T-helper 2 cell (primary cell): ENCODE measurements around the gene FAM50B.
A peak's percentile ranks its signal among the peaks of the same experiment; 100 is the strongest.

ENCODE experiments used
- DNase-seq, 5 experiments: peaks; one replicate each; pipeline versions ENCODE4 v3.0.0 to v3.0.0-alpha.2; 2012 to 2022
- total RNA-seq, 2 donors: gene quantifications; one replicate each; lab custom pipeline; 2026; lab: John Stamatoyannopoulos, UW

The FAM50B gene, protein sequence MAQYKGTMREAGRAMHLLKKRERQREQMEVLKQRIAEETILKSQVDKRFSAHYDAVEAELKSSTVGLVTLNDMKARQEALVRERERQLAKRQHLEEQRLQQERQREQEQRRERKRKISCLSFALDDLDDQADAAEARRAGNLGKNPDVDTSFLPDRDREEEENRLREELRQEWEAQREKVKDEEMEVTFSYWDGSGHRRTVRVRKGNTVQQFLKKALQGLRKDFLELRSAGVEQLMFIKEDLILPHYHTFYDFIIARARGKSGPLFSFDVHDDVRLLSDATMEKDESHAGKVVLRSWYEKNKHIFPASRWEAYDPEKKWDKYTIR
- 2.2 to 4.6 reads per million in 2 donors for total RNA-seq

DNA sequence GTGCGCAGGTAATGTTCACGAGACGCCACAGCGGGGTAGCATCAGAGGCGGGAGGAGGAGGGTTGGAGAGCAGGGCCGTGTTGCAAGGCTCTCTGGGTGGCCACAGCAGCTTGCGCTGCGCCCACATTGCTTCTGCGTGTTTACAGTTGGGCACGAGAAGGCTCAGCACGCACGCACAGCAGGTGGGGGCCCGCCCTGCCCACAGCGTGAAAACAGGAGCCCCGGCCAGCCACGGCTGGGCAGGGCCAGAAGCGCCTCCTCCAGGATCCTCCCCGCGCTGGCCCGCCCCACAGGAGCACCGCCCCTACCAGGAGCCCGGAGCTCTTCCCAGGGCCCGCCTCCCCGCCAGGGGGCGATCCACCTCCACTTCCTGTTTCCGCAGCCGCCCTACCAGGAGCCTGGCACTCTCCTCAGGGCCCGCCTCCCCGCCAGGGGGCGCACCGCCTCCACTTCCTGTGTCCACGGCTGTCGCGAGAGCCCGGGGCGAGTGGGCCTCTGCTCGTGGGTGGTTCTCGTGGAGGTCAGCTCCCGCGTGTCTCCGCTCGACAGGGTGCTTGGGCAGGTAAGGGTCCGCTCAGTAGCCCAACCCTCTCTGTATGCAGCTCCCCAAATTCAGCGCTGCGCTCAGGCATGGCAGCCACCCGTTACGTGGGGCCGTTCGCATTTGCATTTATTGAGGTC lies at the start of gene FAM50B:
Gene FAM50B (plus strand): TSS at position 449 of the 681 bp plus-strand sequence. CDS start 439 bp downstream, outside the sequence.
- peak; percentile 86 to 91 (median 88) for DNase-seq

DNA sequence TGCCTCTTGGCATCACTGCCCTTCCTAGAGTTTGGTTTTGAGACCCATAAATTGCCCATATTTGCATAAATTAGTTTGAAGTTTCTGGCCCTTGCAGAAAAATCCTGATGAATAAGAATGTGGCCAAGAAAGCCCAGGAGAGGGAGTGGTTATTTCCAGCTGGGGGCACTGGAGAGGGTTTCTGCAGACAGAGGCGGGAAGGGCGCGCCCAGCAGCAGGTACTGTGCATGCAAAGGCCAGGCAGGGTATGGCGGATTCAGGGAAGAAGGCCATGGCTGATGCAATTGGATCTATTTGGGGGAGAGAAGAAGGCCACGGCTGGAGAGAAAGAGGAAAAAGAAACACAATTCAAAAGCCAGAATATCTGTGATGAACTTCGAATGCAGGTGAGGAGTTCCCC lies 49.5 kb upstream of the FAM50B start:
- DNase-seq, result no peak

DNA sequence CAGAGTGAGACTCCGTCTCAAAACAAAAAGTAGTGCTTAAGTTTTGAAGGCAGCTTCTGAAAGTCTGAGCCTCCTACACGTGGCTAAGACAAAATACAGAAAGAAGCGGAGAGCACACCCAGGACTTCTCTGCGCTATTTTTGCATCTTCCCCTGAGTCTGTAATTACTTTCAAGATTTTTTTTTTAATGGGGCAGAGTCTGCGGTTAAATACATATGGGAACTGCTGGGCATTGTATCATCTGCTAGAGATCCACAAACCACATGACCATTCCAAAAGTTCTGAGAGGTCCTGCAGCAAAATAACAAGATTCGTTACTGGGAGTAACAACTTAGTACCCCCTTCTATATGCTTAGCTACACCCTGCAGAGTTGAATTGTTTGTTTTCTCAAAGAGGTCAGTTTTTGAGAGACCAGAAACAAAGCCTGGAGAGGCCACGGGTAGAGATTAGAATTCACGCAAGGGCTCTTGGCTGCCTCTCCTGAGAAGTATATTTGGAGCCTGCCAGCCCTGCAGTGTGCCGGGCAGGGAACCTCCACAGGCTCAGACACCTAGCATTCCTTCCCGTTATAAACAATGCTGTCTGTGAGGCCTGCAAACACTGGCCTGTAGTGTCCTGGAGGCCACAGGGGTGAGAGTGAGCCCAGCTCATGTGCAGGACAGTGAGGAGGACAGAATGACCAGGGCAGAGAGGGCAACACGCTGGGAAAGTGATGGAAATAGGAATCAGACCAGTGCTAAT lies 48.2 kb upstream of the FAM50B start:
- DNase-seq, result no peak

DNA sequence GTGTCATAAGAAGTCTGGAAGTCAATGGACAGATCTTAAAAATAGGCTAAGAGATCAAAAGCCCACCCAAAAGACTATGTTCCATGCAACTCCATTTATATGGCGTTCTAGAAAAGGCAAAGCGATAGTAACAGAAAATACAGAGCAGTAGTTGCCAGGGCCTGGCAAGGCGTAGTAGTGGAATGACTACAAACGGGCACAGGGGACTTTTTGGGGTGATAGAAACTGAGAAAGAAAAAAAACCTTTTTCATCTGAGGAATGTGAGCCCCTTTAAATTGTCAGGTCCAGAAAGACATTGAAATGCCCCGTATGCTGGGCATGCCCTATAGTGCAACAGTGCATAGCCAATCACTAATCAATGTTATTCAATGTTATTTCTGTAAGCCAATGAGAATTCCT lies 47.2 kb upstream of the FAM50B start:
- DNase-seq, result peak in 1 of 5 experiments; percentile 67

DNA sequence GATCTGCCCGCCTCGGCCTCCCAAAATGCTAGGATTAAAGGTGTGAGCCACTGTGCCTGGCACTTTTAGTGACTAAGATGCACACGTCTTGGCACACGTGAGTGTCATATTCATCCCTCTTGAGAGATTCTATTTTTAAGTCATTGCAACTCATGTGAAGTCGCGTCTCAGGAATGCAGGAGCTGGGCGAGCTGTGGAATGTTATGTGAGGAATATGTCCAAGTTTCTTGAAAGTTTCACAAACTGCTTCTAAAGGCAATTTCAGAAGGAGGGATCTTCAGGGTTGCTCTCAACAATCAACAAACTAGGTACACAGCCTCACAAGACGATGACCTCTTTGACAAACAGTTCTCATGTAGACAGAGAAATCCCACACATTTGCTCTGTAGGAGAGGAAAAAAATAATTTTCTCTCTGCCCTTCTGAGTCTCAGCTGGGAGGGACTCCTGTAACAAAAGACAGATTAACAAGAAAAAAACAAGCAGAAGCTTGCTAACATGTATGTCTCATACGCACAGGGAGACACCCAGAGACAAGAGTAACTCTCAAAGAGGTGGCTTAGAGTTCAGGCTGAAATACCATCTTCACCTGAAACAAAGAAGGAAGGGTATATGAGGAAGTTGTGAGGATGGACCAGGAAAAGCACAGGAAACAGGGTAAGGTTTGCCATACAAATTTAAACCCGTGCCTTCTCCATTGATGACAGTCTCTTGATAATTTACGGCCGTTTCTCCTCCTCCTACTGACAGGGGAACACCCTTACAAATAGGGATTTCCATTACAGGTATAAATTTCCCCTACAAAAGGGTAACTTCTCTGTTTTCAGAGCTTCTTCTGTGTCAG lies 45.3 kb upstream of the FAM50B start:
- DNase-seq, result no peak

DNA sequence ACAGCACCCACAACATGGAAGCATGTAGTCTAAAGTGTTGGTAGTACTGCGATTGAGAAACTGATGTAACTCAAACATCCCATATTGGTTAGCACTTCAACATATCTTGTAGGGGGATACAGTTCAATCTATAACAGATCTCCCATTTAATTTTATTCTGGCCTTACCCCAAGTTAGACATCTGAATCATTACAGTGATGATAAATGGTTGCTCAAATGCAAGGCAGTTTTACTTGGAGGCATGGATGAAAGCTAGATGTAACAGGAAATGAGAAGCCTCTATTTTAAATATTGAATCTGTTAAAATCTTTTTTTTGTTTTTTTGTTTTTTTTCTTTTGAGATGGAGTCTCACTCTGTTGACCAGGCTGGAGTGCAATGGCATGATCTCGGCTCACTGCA lies 44.2 kb upstream of the FAM50B start:
- no peak for DNase-seq

DNA sequence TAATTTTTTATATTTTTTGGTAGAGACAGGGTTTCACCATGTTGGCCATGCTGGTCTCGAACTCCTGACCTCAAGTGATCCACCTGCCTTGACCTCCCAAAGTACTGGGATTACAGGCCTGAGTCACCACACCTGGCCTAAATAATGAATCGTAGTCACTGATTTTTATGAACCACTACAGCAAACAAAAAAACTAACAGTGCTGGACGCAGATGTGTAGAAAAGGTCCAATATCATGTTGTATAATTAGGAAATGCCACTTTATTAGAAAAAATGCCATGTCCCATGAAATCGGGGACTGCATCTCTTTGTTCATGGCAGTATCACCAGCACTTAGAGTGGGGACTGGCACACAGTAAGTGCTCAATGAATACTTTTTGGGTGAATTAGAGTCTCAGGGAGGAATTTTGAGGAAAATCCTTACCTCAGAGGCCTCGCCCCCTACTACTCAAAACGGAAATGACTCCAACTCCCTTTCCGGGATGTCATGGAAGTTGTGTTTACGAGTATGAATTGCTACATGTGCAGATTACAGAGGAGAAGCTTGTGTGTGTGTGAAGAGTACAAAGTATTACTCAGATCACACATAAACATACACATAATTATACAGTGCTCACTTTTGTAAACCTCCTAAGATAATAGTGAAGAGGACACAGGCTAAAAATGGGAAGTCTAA lies 43.6 kb upstream of the FAM50B start:
- DNase-seq, result no peak

DNA sequence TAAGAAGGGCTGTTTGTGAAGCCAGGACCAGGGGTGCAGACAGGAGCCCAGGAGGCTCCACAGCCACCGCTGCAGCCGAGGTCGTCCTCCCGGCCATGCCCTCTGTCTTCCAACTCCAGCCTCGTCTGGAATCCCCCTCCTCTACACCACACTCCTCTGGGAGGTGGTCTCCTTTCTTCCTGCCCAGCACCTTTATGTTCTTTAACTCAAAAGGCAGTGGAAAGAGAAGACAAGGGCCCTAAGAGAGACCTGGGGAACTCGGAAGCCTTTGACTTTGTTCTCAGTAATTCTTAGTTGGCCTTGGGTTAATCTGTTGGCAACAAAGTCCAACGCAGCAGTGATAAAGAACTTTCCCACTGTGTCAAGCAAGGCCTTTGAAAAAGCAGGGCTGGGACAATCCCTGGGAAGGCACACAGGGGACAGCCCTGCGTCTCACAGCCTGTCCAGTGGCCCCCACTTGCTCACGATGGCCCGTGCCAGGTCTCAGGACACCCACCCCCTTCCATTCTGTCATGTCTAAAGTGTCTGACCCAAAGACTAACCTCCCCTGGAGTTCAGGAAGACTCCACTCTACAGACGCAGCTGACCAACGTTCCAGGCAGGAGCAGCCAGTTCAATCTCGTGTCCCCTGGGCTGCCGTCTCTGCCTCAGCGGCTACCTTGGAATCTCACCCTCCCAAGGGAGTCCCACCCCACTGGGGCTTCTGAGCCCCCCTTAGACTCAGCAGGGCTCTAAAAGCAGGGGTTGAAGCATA lies 42.8 kb upstream of the FAM50B start:
- no peak for DNase-seq

DNA sequence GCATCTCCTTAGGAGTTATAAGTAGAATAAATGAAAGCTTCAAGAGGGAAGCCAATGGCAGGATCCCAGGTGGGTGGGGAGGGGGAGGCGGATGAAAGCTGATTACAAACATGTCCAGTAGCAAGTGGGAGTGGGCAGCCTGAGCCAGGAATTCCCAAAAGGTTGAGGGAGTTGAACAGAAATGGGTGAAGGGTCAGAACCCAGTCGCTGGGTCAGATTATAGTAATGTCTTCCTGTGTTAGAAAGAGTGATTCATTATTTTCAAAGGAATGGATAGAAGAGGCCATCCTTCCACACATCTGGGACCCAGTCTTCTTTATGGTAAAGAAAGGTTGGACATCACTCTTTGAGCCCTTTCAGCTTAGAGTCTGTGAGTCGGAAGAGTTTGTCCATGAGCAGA lies 41.0 kb upstream of the FAM50B start:
- DNase-seq, result no peak

DNA sequence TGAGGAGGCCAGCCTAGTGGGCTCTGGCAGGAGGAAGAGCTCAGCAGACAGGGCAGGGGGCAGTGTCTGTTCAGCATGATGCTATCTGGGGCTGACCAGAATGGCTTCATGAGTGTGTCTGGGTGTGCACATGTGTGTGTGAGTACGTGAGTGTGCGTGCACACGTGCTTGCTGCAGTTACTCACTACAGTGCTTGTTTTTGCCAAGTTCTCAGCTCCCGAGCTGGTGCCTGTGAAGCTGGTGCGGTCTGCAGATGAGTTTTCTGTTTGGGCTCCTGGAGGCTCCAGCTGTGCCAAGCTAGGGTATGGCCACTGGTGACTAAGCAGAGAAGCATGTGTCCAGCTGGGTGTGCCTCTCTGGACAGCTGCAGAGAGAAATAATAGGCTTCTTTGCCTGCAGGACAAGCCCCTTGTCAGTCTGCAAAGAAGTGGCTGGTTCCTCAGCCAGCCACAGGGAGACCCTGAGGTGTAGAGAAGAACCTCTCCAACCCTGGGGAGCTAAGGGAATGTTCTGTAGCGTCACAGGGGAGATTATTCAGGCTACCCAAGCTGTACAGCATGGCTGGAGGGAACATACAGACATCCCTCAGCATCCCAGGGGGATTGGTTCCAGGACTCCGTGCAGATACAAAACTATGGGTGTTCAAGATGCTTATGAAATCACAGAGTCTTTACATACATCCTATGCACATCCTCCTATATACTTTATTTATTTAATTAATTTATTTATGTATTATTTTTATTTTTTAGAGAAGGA lies 40.2 kb upstream of the FAM50B start:
- no peak for DNase-seq

DNA sequence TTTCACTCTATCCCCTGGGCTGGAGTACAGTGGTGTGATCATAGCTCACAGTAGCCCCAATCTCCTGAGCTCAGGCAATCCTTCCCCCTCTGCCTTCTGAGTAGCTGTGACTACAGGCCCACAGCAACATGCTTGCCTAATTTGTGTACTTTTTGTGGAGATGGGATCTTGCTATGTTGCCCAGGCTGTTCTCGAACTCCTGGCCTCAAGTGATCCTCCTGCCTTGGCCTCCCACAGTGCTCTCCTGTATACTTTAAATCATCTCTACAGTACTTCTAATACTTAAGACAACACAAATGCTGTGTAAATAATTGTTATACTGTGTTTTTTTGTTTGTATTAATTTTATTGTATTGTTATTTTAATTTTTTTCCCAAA lies 39.7 kb upstream of the FAM50B start:
- DNase-seq, result no peak

DNA sequence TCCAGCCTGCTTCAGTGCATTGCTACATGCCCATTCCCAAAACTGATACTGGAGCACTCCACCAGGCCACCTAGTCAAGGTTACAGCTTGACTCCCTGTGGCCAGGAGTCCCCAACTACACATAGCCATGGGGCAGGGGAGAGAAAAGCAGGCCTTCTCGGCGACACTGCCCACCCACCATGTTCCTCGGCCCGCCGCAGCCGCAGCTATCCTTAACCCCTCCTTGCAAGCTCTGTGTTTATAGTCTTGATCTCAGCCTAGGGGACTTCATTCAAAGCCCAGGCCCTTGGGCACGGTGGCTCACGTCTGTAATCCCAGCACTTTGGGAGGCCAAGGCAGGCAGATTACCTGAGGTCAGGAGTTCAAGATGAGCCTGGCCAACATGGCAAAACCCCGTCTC lies 39.2 kb upstream of the FAM50B start:
- no peak for DNase-seq

DNA sequence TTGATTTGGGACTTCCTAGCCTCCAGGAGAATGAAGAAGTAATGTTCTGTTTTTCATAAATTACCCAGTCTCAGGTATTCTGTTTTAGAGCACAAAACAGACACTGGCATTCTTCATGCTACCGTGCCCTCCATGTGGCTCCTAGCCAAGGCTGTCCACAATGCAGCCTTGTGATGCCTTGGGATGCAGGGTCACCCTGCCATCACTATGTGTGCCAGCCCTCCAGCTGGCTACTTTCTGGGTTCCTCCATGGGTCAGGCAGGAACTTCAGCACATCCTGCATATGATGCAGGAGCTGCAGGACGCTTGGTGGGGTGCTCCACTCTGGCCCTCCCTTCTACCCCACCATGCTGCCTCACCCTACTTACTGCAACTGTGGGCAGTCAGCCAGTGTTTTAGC lies 38.0 kb upstream of the FAM50B start:
- DNase-seq, result no peak

DNA sequence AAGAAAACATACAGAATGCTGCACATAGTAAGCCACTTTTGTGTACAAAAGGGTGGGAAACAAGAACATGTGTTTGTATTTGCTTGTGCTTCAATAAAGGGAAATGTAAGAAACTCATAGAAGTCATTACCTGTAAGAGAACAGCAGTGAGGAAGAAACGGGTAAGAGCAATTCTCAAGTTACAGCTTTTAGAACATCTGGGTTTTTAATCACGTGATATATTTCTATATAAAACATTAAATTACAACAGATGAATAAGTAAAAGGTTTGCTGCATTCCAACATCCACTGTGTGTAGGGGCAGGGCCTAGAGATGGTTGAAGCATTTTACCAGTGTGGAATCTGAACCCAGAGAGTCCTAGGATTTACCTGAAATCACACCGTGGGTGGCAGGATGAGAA lies 36.6 kb upstream of the FAM50B start:
- DNase-seq, result no peak

DNA sequence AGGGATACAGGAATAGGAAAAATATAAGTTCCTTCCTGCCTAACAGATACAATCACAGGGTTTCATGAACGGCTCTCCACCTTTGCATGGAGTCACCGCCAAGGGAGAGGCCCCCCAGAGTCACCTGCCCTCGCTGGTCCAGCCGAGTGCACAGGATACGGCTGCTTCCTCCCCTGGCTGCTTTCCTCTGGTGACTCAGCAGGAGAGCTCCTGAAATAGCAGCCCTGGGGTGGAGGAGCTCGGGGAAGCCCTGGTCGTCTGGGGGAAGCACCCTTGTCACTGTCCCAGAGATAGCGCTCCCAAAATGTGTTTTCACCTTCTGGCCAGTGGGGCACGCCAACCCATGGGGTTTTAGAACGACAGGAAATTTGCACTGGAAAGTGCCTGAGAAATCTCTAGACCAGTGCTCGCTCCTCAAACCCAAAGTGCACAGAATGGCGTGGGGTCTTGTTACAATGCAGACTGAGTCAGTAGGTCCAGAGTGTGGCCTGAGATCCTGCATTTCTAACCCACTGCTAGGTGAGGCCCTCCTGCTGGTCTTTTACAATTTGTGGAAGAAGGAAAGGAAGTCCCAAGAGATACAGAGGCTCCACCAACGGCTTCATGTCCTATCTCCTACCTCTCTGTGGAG lies 35.9 kb upstream of the FAM50B start:
- no peak for DNase-seq

DNA sequence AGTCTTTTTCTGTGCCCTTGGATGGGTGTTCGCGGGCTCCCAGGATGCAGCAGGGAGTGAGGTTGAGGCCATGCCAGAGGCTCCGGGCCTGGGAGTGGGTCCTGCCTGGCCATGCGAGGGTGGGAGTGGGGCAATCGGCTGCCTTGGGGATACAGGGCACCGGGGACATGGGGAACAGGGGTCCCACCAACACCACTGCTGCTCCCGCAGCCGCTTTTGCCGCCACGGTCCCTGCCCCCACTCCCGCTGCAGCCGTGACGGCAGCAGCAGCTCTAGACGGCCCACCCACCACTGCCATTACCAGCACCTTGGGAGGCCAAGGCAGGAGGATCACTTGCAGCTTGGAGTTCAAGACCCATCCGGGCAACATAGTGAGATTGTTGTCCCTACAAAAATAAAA lies 35.3 kb upstream of the FAM50B start:
- no peak for DNase-seq

DNA sequence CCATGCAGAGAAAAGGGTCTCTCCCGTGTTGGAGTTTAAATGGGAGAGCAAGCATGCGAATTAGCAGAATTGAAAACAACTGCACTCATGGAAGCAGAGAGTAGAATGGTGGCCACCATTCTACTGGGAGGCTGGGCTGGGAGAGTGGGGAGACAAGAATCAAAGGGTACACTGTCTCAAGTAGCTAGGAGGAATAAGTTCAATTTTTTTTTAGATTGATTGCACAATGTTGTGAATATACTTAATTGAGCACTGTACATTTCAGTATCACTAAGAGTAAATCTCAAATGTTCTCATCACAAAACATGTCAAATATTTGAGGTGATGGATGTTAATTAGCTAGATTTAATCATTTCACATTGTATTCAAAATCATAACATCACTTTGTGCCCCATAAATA lies 34.6 kb upstream of the FAM50B start:
- no peak for DNase-seq

DNA sequence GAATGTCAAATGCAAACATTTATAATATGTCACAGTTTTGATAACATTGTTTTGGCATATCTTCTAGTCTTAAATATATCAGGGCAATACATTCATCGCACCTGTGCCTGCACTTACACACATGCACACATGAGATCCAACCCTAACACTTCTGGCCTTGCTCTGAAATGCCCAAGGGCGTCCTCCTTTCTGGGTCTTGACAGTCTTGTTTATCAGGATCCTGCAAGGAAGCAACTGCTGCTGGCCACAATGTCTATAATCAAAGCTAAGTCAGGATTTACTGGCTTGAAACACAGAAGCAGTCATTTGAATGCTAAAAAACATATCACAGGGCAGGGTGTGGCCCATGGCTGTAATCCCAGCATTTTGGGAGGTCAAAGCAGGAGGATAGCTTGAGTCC lies 32.9 kb upstream of the FAM50B start:
- no peak for DNase-seq

DNA sequence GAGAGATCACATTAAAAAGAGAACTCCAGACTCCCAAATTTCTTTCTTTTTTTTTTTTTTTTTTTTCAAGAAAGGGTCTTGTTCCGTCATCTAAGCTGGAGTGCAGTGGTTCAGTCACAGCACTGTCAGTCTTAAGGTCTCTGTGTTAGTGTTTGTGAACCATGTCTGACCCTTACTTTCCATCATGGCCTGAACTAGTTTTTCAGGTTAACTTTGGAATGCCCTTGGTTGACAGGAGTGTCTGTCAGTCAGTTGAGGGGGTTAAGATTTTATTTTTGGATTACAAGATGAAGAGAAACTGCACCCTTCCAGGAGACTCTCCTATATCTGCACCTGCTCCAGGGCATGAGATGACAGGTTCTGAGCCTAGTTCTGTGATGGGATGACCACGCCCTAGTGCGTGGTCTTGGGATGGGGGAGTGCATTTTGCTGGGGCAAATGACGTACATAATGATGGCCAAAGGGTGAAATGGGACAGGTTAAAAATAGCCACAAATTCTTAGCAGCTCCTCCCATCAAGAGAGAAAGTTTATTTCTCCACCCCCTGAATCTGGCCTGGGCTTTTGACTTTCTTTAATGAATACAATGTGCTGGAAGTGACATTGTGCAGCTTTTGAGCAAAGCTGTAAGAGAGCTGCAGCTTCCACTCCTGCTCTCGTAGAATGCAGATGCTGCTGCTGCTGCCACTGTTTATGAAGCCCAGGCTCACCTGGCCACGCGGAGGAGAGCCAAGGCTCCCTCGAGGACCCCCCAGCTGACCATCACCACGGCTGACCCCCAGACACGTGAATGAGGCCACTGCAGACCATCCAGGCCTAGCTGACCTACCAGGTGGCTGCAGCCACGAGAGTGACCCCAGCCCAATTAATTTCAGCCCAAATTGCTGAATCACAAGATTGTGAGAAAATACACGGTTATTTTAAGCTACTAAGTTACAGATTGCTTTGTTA lies 29.7 kb upstream of the FAM50B start:
- DNase-seq, result no peak
